Umbilical cord (tissue), 2 donors: ENCODE results near the gene PCDHGB6. TPM values are rescaled to one million over a fixed set of nuclear protein-coding genes. Genes with fewer than 3 reads are reported as not detected.
"Not testable (repeated sequence)": the region's sequence is repeated elsewhere in the genome, so short reads cannot be mapped to it uniquely, and the experiment has no call there.

Experiments
- DNase-seq: peaks from one replicate; pipeline ENCODE4 v3.0.0-alpha.2; 2015; ENCODE audit warnings: low spot score
- total RNA-seq: library from RNA; depleted of rRNA; stranded (reverse); fragments of >200 nt; gene quantifications from one replicate; pipeline ENCODE4 v1.2.3, GENCODE V29; 2014; ENCODE audit warnings: low replicate concordance; ENCODE audit not compliant: insufficient read depth

PCDHGB6 gene
- total RNA-seq, 1 donor from 2014 or later, result 9.1 TPM

GRCh38 chr5:141388661-141389060 lies 19.2 kb upstream of the PCDHGB6 start:
- no peak for DNase-seq

- DNase-seq, result no peak
Measured at GRCh38 chr5:141389153-141390042, 18.4 kb upstream of the PCDHGB6 start.

GRCh38 chr5:141392429-141393198 lies 15.2 kb upstream of the PCDHGB6 start, which contains the start of gene PCDHGA8:
PCDHGA8 (plus strand) TSS chr5:141392633; CDS start chr5:141392814, 181 bp downstream.
- no peak for DNase-seq

- no peak for DNase-seq
Measured at GRCh38 chr5:141393267-141393666, 14.6 kb upstream of the PCDHGB6 start.

- not testable (repeated sequence) for DNase-seq
Measured at GRCh38 chr5:141394401-141395187, 13.2 kb upstream of the PCDHGB6 start.

GRCh38 chr5:141397756-141398551 lies 9.9 kb upstream of the PCDHGB6 start, which contains the start of gene PCDHGB5:
PCDHGB5 (plus strand) TSS chr5:141397947; CDS start chr5:141398128, 181 bp downstream.
- DNase-seq, result peak; percentile 21

GRCh38 chr5:141398608-141399007 lies 9.2 kb upstream of the PCDHGB6 start:
- no peak for DNase-seq

- no peak for DNase-seq
Measured at GRCh38 chr5:141399555-141400258, 8.1 kb upstream of the PCDHGB6 start.

GRCh38 chr5:141402553-141403243 lies 5.1 kb upstream of the PCDHGB6 start, which contains the start of gene PCDHGA9:
PCDHGA9 (plus strand) TSS chr5:141402778; CDS start chr5:141402953, 175 bp downstream.
- DNase-seq, result no peak

- no peak for DNase-seq
Measured at GRCh38 chr5:141403387-141403786, 4.4 kb upstream of the PCDHGB6 start.

GRCh38 chr5:141409598-141410306 lies 1.9 kb downstream of the PCDHGB6 start:
- no peak for DNase-seq

- no peak for DNase-seq
Measured at GRCh38 chr5:141411575-141411974, 3.8 kb downstream of the PCDHGB6 start.

GRCh38 chr5:141412854-141413539 lies 5.2 kb downstream of the PCDHGB6 start, which contains the start of gene PCDHGA10:
PCDHGA10 (plus strand) TSS chr5:141412987; CDS start chr5:141413176, 189 bp downstream.
- DNase-seq, result peak; percentile 44

- no peak for DNase-seq
Measured at GRCh38 chr5:141413540-141414069, 5.8 kb downstream of the PCDHGB6 start.

GRCh38 chr5:141414548-141415274 lies 6.9 kb downstream of the PCDHGB6 start:
- not testable (repeated sequence) for DNase-seq

GRCh38 chr5:141415275-141415618 lies 7.4 kb downstream of the PCDHGB6 start:
- DNase-seq, result not testable (repeated sequence)
